Activated CD8-positive, alpha-beta memory T cell treated with anti-CD3 and anti-CD28 coated beads, Interleukin-2, amount 50 U/mL, for 4 hours (primary cell): ENCODE results near the gene MYBPC3.
A peak's percentile ranks its signal among the peaks of the same experiment; 100 is the strongest.

ENCODE experiments used
- DNase-seq: peaks from one replicate; pipeline ENCODE4 v3.0.0-alpha.2; 2020

Gene MYBPC3

GRCh38 chr11:47383071-47383470 is 30.6 kb upstream of the MYBPC3 start:
- DNase-seq = no peak

GRCh38 chr11:47380078-47380477 is 27.6 kb upstream of the MYBPC3 start:
- DNase-seq = no peak

GRCh38 chr11:47379317-47379716 is 26.8 kb upstream of the MYBPC3 start:
- DNase-seq = no peak

- no peak for DNase-seq
These were observed 26.3 kb upstream of the MYBPC3 start for GRCh38 chr11:47378836-47379170.

GRCh38 chr11:47378010-47378835 is 25.7 kb upstream of the MYBPC3 start, which contains the start of gene SPI1:
Gene SPI1, minus strand, starts transcription at chr11:47378547. Its CDS starts 194 bp downstream, at chr11:47378353.
- no peak for DNase-seq

- no peak for DNase-seq
These were observed 25.1 kb upstream of the MYBPC3 start for GRCh38 chr11:47377571-47378009.

GRCh38 chr11:47376525-47377371 is 24.2 kb upstream of the MYBPC3 start:
- no peak for DNase-seq

GRCh38 chr11:47376107-47376524 is 23.6 kb upstream of the MYBPC3 start:
- DNase-seq = no peak

GRCh38 chr11:47375546-47376085 is 23.1 kb upstream of the MYBPC3 start:
- no peak for DNase-seq

- DNase-seq = no peak
These were observed 22.5 kb upstream of the MYBPC3 start for GRCh38 chr11:47375020-47375419.

GRCh38 chr11:47374720-47375019 is 22.2 kb upstream of the MYBPC3 start:
- no peak for DNase-seq

GRCh38 chr11:47373876-47374719 is 21.6 kb upstream of the MYBPC3 start:
- peak; percentile 87 for DNase-seq

GRCh38 chr11:47372422-47372821 is 19.9 kb upstream of the MYBPC3 start:
- DNase-seq = no peak

GRCh38 chr11:47369676-47370075 is 17.2 kb upstream of the MYBPC3 start:
- DNase-seq = no peak

- DNase-seq = no peak
These were observed 13.6 kb upstream of the MYBPC3 start for GRCh38 chr11:47366020-47366490.

GRCh38 chr11:47361419-47361818 is 8.9 kb upstream of the MYBPC3 start:
- no peak for DNase-seq

GRCh38 chr11:47360341-47360740 is 7.8 kb upstream of the MYBPC3 start:
- DNase-seq = no peak

- no peak for DNase-seq
These were observed 7.1 kb upstream of the MYBPC3 start for GRCh38 chr11:47359586-47359985.

GRCh38 chr11:47359162-47359561 is 6.7 kb upstream of the MYBPC3 start:
- DNase-seq = no peak

- no peak for DNase-seq
These were observed 6.2 kb upstream of the MYBPC3 start for GRCh38 chr11:47358731-47359051.

- DNase-seq = no peak
These were observed 5.7 kb upstream of the MYBPC3 start for GRCh38 chr11:47357985-47358730.

- DNase-seq = no peak
These were observed 4.5 kb upstream of the MYBPC3 start for GRCh38 chr11:47356998-47357329.
